ENCODE data around the gene UTP25.

DNA sequence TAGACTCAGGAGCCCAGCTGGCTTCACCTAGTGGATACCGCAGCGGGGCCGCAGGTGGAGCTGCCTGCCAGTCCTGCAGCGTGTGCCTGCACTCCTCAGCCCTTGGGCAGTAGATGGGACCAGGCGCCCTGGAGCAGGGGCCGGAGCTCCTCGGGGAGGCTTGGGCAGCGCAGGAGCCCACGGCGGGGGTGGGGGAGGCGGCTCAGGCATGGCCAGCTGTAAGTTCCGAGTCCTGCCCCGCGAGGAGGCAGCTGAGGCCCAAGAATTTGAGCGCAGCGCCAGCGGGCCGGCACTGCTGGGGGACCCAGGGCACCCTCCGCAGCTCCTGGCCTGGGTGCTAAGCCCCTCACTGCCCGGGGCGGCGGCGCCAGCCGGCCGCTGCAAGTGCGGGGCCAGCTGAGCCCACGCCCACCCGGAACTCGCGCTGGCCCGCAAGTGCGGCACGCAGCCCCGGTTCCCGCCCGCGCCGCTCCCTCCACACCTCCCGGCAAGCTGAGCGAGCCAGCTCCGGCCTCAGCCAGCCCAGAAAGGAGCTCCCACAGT is 30.9 kb downstream of the UTP25 start:
- TF ChIP-seq, protein P1, sequence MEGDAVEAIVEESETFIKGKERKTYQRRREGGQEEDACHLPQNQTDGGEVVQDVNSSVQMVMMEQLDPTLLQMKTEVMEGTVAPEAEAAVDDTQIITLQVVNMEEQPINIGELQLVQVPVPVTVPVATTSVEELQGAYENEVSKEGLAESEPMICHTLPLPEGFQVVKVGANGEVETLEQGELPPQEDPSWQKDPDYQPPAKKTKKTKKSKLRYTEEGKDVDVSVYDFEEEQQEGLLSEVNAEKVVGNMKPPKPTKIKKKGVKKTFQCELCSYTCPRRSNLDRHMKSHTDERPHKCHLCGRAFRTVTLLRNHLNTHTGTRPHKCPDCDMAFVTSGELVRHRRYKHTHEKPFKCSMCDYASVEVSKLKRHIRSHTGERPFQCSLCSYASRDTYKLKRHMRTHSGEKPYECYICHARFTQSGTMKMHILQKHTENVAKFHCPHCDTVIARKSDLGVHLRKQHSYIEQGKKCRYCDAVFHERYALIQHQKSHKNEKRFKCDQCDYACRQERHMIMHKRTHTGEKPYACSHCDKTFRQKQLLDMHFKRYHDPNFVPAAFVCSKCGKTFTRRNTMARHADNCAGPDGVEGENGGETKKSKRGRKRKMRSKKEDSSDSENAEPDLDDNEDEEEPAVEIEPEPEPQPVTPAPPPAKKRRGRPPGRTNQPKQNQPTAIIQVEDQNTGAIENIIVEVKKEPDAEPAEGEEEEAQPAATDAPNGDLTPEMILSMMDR (IDR thresholded peaks at IDR 0.05; ENCODE audit: low read depth, low read length): no peak
- TF ChIP-seq EZH2phosphoT487 (IDR thresholded peaks at IDR 0.05; ENCODE audit: low read depth): no peak
